GM21529 (cell line): ENCODE results near the gene UTP25.
A peak's percentile ranks its signal among the peaks of the same experiment; 100 is the strongest.

ENCODE experiments used
- ATAC-seq: cut with Tn5 transposase; IDR thresholded peaks from one replicate; pipeline ENCODE4 v1.9.1; 2021; ENCODE audit not compliant: unreplicated experiment

The UTP25 gene

GRCh38 chr1:209838537-209838936, 10.8 kb downstream of the UTP25 start:
- ATAC-seq = no peak

- no peak for ATAC-seq
Measured at GRCh38 chr1:209839875-209840546, 12.2 kb downstream of the UTP25 start.

GRCh38 chr1:209840611-209841010, 12.8 kb downstream of the UTP25 start:
- no peak for ATAC-seq

GRCh38 chr1:209844695-209845407, 17.1 kb downstream of the UTP25 start:
- ATAC-seq = no peak

GRCh38 chr1:209845408-209845725, 17.6 kb downstream of the UTP25 start:
- ATAC-seq = no peak

- ATAC-seq = no peak
Measured at GRCh38 chr1:209849388-209849787, 21.6 kb downstream of the UTP25 start.

GRCh38 chr1:209850342-209850979, 22.7 kb downstream of the UTP25 start:
- ATAC-seq = peak; percentile 83

GRCh38 chr1:209853676-209854075, 25.9 kb downstream of the UTP25 start:
- ATAC-seq = no peak

- no peak for ATAC-seq
Measured at GRCh38 chr1:209854196-209854595, 26.4 kb downstream of the UTP25 start.

- ATAC-seq = no peak
Measured at GRCh38 chr1:209855006-209855405, 27.2 kb downstream of the UTP25 start.

GRCh38 chr1:209855623-209856022, 27.9 kb downstream of the UTP25 start:
- ATAC-seq = no peak

GRCh38 chr1:209858561-209859103, 30.9 kb downstream of the UTP25 start:
- ATAC-seq = no peak

GRCh38 chr1:209860293-209860881, 32.6 kb downstream of the UTP25 start:
- ATAC-seq = peak; percentile 96

- ATAC-seq = no peak
Measured at GRCh38 chr1:209861242-209861641, 33.5 kb downstream of the UTP25 start.

GRCh38 chr1:209862391-209863356, 34.9 kb downstream of the UTP25 start:
- no peak for ATAC-seq

GRCh38 chr1:209863766-209864485, 36.2 kb downstream of the UTP25 start:
- ATAC-seq = no peak

GRCh38 chr1:209866201-209866600, 38.4 kb downstream of the UTP25 start:
- no peak for ATAC-seq

- ATAC-seq = no peak
Measured at GRCh38 chr1:209869291-209870149, 41.7 kb downstream of the UTP25 start.
